HL-60 (cell line): ENCODE data around the gene ZNF521.

Source experiments
- CTCF ChIP-seq: IDR thresholded peaks from one replicate; pipeline ENCODE4 v1.5.1; 2011; ENCODE audit warnings: low read length, control low read depth, inconsistent platforms; ENCODE audit not compliant: insufficient read depth
- REST ChIP-seq: IDR thresholded peaks from 2 replicates; pipeline ENCODE4 v1.6.1; 2012; ENCODE audit warnings: low read depth; ENCODE audit not compliant: insufficient replicate concordance
- SPI1 ChIP-seq: IDR thresholded peaks from 2 replicates; pipeline ENCODE4 v1.6.1; 2012; ENCODE audit warnings: low read depth, mild to moderate bottlenecking, borderline replicate concordance

- no peak for TF ChIP-seq CTCF
- TF ChIP-seq REST = no peak
- TF ChIP-seq SPI1 = no peak
Measured at GRCh38 chr18:25248755-25249154, 103.2 kb downstream of the ZNF521 start.
